ENCODE measurements around the gene EIF3F. TPM values are rescaled to one million over a fixed set of nuclear protein-coding genes. Genes with fewer than 3 reads are reported as not detected.
A peak's percentile ranks its signal among the peaks of the same experiment; 100 is the strongest.

EIF3F gene
- total and polyA plus RNA-seq, 8 donors: 102 to 580 (median 189) TPM

- peaks cover 7 to 12% (median 8%) of the 10 kb centered on the region in 4 donors for H3K4me1 ChIP-seq
- no peaks in the 10 kb centered on the region for H3K9me3 ChIP-seq
- no peak for DNase-seq
- no peaks in the 10 kb centered on the region for H3K36me3 ChIP-seq
- 32 to 40% (median 38%) methylated on average over 17 to 20 of the region's 20 CpGs for WGBS, 5 donors
- intact Hi-C loops (cut with DNase I; ENCODE audit: low total_unique reads): no loop called here
- peaks cover 0 to 26% (median 0%) of the 10 kb centered on the region in 3 donors for H3K27me3 ChIP-seq
- H3K4me3 ChIP-seq: no peak overlapping the region
- TF ChIP-seq CTCF (IDR thresholded peaks at IDR 0.05) (no peak), POLR2AphosphoS5 (IDR thresholded peaks at IDR 0.05) (no peak), POLR2A (IDR thresholded peaks at IDR 0.05) (no peak), EP300 (IDR thresholded peaks at IDR 0.05) (no peak)
- H3K27ac ChIP-seq: no peak overlapping the region
Measured at GRCh38 chr11:8032576-8033304, 45.6 kb downstream of the EIF3F start.

GRCh38 chr11:8033305-8034105, 46.4 kb downstream of the EIF3F start:
- intact Hi-C loops (cut with DNase I; ENCODE audit: low total_unique reads): no loop called here
- no peak overlapping the region for H3K27ac ChIP-seq
- no peak overlapping the region for H3K4me3 ChIP-seq
- TF ChIP-seq POLR2A (IDR thresholded peaks at IDR 0.05): no peak
- TF ChIP-seq CTCF (IDR thresholded peaks at IDR 0.05): peak in 5 of 7 experiments; percentile 57 to 85 (median 83)
- peak in 1 of 3 donors; percentile 29 for TF ChIP-seq POLR2AphosphoS5 (IDR thresholded peaks at IDR 0.05)
- no peak for TF ChIP-seq EP300 (IDR thresholded peaks at IDR 0.05)
- H3K36me3 ChIP-seq: no peaks in the 10 kb centered on the region
- DNase-seq: peak; percentile 81 to 95
- 45 to 51% (median 47%) methylated on average over 18 to 19 of the region's 19 CpGs for WGBS, 5 donors
- peaks cover 7 to 12% (median 8%) of the 10 kb centered on the region in 4 donors for H3K4me1 ChIP-seq
- H3K9me3 ChIP-seq: no peaks in the 10 kb centered on the region
- peaks cover 0 to 26% (median 0%) of the 10 kb centered on the region in 3 donors for H3K27me3 ChIP-seq

GRCh38 chr11:8034106-8034585, 47.0 kb downstream of the EIF3F start:
- 78 to 100% (median 86%) methylated on average over 2 to 3 of the region's 3 CpGs for WGBS, 5 donors
- Histone ChIP-seq H3K4me3 (no peak overlapping the region), H3K27ac (no peak overlapping the region), H3K27me3 (peaks cover 0 to 26% (median 0%) of the 10 kb centered on the region in 3 donors), H3K4me1 (peaks cover 7 to 12% (median 8%) of the 10 kb centered on the region in 4 donors), H3K9me3 (no peaks in the 10 kb centered on the region), H3K36me3 (no peaks in the 10 kb centered on the region)
- intact Hi-C loops (cut with DNase I; ENCODE audit: low total_unique reads): no loop called here
- no peak for TF ChIP-seq EP300 (IDR thresholded peaks at IDR 0.05)
- TF ChIP-seq CTCF (IDR thresholded peaks at IDR 0.05): no peak
- no peak for TF ChIP-seq POLR2A (IDR thresholded peaks at IDR 0.05)
- no peak for TF ChIP-seq POLR2AphosphoS5 (IDR thresholded peaks at IDR 0.05)
- no peak for DNase-seq

- DNase-seq: no peak
- WGBS, 5 donors: 74 to 88% (median 77%) methylated on average over 5 of the region's 5 CpGs
- Histone ChIP-seq H3K4me1 (peaks cover 7 to 12% (median 8%) of the 10 kb centered on the region in 4 donors), H3K9me3 (no peaks in the 10 kb centered on the region), H3K36me3 (no peaks in the 10 kb centered on the region), H3K27me3 (peaks cover 0 to 26% (median 0%) of the 10 kb centered on the region in 3 donors), H3K27ac (no peak overlapping the region), H3K4me3 (no peak overlapping the region)
- intact Hi-C loops (cut with DNase I; ENCODE audit: low total_unique reads): loop anchor here (5.0 kb wide), 1 partner anchor 63 kb away; no protein-coding TSS in a partner anchor
- TF ChIP-seq CTCF (IDR thresholded peaks at IDR 0.05): no peak
- no peak for TF ChIP-seq EP300 (IDR thresholded peaks at IDR 0.05)
Measured at GRCh38 chr11:8034604-8035190, 47.6 kb downstream of the EIF3F start.

All from stomach (tissue), 9 donors.